PC-9 (cell line): ENCODE data around the gene VPS13A. TPM values are rescaled to one million over a fixed set of nuclear protein-coding genes. Genes with fewer than 3 reads are reported as not detected.

Experiments
- BruUV-seq: library from RNA; stranded (reverse); fragments of 400-500 nt; replicated peaks from 2 replicates; lab custom pipeline; 2021; lab: Mats Ljungman, UMichigan
- CTCF ChIA-PET: fragments of 300-600 bp; sonication (Branson Sonifier 250); formaldehyde crosslinking; loops from one replicate; lab custom pipeline; 2022; ENCODE audit warnings: antibody characterized with exemption; lab: Charles Lee
- POLR2A ChIA-PET: fragments of 300-600 bp; sonication (Branson Sonifier 250); formaldehyde crosslinking; loops from one replicate; lab custom pipeline; 2022; ENCODE audit warnings: antibody characterized with exemption; ENCODE audit not compliant: unreplicated experiment; lab: Charles Lee
- DNase-seq, 2 experiments: peaks; one replicate each; pipeline versions ENCODE4 v3.0.0 to v3.0.0-alpha.2; 2015 to 2022; ENCODE audit warnings: mixed read lengths in 1 of 2
- H2AFZ ChIP-seq: fragments of 200-600 bp; sonication (generic); 2 replicates; pipeline ENCODE4 v1.8.1; 2017; ENCODE audit warnings: antibody characterized with exemption
- H3F3A ChIP-seq: fragments of 200-600 bp; sonication (generic); 2 replicates; pipeline ENCODE4 v1.8.1; 2017; ENCODE audit warnings: antibody characterized with exemption, mild to moderate bottlenecking, low read depth; ENCODE audit not compliant: insufficient read depth
- H3K27ac ChIP-seq: fragments of 200-600 bp; sonication (generic); 2 replicates; pipeline ENCODE4 v1.6.1; 2016; ENCODE audit warnings: mixed run types
- H3K27me3 ChIP-seq: fragments of 200-600 bp; sonication (generic); 2 replicates; pipeline ENCODE4 v1.6.1; 2016; ENCODE audit warnings: low read depth, mixed run types; ENCODE audit not compliant: insufficient read depth
- H3K36me3 ChIP-seq: fragments of 200-600 bp; sonication (generic); 2 replicates; pipeline ENCODE4 v1.6.1; 2016; ENCODE audit warnings: low read depth, mixed run types
- H3K4me1 ChIP-seq: fragments of 200-600 bp; sonication (generic); replicated peaks from 2 replicates; pipeline ENCODE4 v1.6.1; 2016; ENCODE audit warnings: mixed run types; ENCODE audit not compliant: insufficient read depth
- H3K4me2 ChIP-seq: fragments of 200-600 bp; sonication (generic); 2 replicates; pipeline ENCODE4 v1.6.1; 2017; ENCODE audit warnings: mixed run types
- H3K4me3 ChIP-seq: fragments of 200-600 bp; sonication (generic); 2 replicates; pipeline ENCODE4 v1.6.1; 2016; ENCODE audit warnings: mixed run types
- H3K79me2 ChIP-seq: fragments of 200-600 bp; sonication (generic); 2 replicates; pipeline ENCODE4 v1.6.1; 2017; ENCODE audit warnings: low read depth, mixed run types
- H3K9me2 ChIP-seq: fragments of 200-600 bp; sonication (generic); 2 replicates; pipeline ENCODE4 v1.8.1; 2017; ENCODE audit warnings: mild to moderate bottlenecking; ENCODE audit not compliant: insufficient read depth
- H3K9me3 ChIP-seq: fragments of 200-600 bp; sonication (generic); 2 replicates; pipeline ENCODE4 v1.8.1; 2016; ENCODE audit warnings: low read depth; ENCODE audit not compliant: insufficient read depth
- H4K20me1 ChIP-seq: fragments of 200-600 bp; sonication (generic); 2 replicates; pipeline ENCODE4 v1.8.1; 2017; ENCODE audit not compliant: insufficient read depth
- CTCF ChIP-seq: fragments of 200-600 bp; sonication (generic); conservative IDR thresholded peaks from 2 replicates; pipeline ENCODE4 v1.6.1; 2017; ENCODE audit warnings: mixed run types, antibody characterized with exemption, mild to moderate bottlenecking, moderate library complexity
- EZH2 ChIP-seq: fragments of 200-600 bp; sonication (generic); IDR thresholded peaks from 2 replicates; pipeline ENCODE4 v1.8.0; 2017; ENCODE audit warnings: antibody characterized with exemption, low read depth
- intact Hi-C: fragments of 100-400 bp; cut with micrococcal nuclease; formaldehyde crosslinking; loops from one replicate; pipeline ENCODE4 v1.10.0; 2022; ENCODE audit not compliant: unreplicated experiment
- total RNA-seq: library from RNA; stranded (reverse); gene quantifications from 2 replicates; pipeline ENCODE4 v1.2.3, GENCODE V29; 2021

VPS13A gene
- total RNA-seq, 1 experiment from 2014 or later: 53.9 TPM

GRCh38 chr9:77236693-77237092 is 59.4 kb downstream of the VPS13A start:
- H3K9me2 ChIP-seq: 0 out of 2 replicates have a peak, but pooled peaks cover 4% of the 10 kb centered on the region
- ChIA-PET POLR2A (no interaction called here), CTCF (no interaction called here)
- no peaks in the 10 kb centered on the region for H3K4me1 ChIP-seq
- H3K4me2 ChIP-seq: no peak overlapping the region
- no peaks in the 10 kb centered on the region for H4K20me1 ChIP-seq
- no peak overlapping the region for H3K4me3 ChIP-seq
- H3K9me3 ChIP-seq: no peaks in the 10 kb centered on the region
- H3K27ac ChIP-seq: no peak overlapping the region
- DNase-seq: no peak
- no peaks in the 10 kb centered on the region for H3K36me3 ChIP-seq
- H3K79me2 ChIP-seq: no peaks in the 10 kb centered on the region
- H3F3A ChIP-seq: no peaks in the 10 kb centered on the region
- no peak for TF ChIP-seq CTCF
- TF ChIP-seq EZH2: no peak
- intact Hi-C loops: no loop called here
- BruUV-seq: no TSS peak
- H2AFZ ChIP-seq: no peak overlapping the region
- no peaks in the 10 kb centered on the region for H3K27me3 ChIP-seq

GRCh38 chr9:77237896-77238295 is 60.6 kb downstream of the VPS13A start:
- no peaks in the 10 kb centered on the region for H3K4me1 ChIP-seq
- H3K4me2 ChIP-seq: no peak overlapping the region
- TF ChIP-seq CTCF: no peak
- TF ChIP-seq EZH2: no peak
- H3K4me3 ChIP-seq: no peak overlapping the region
- H2AFZ ChIP-seq: no peak overlapping the region
- H3K9me3 ChIP-seq: no peaks in the 10 kb centered on the region
- no TSS peak for BruUV-seq
- 0 out of 2 replicates have a peak, but pooled peaks cover 4% of the 10 kb centered on the region for H3K9me2 ChIP-seq
- no peaks in the 10 kb centered on the region for H3K27me3 ChIP-seq
- DNase-seq: no peak
- intact Hi-C loops: no loop called here
- no peaks in the 10 kb centered on the region for H4K20me1 ChIP-seq
- no peaks in the 10 kb centered on the region for H3K79me2 ChIP-seq
- POLR2A ChIA-PET: no interaction called here
- no peaks in the 10 kb centered on the region for H3K36me3 ChIP-seq
- no peaks in the 10 kb centered on the region for H3F3A ChIP-seq
- no peak overlapping the region for H3K27ac ChIP-seq
- CTCF ChIA-PET: no interaction called here

- Histone ChIP-seq H3K27ac (no peak overlapping the region), H3K27me3 (no peaks in the 10 kb centered on the region), H3K9me3 (no peaks in the 10 kb centered on the region), H2AFZ (no peak overlapping the region), H3K4me1 (no peaks in the 10 kb centered on the region), H3K4me3 (no peak overlapping the region), H3F3A (no peaks in the 10 kb centered on the region), H3K4me2 (no peak overlapping the region), H4K20me1 (no peaks in the 10 kb centered on the region), H3K79me2 (no peaks in the 10 kb centered on the region), H3K36me3 (no peaks in the 10 kb centered on the region), H3K9me2 (no peaks in the 10 kb centered on the region)
- TF ChIP-seq CTCF (no peak), EZH2 (no peak)
- ChIA-PET CTCF (no interaction called here), POLR2A (no interaction called here)
- no TSS peak for BruUV-seq
- DNase-seq: no peak
- intact Hi-C loops: no loop called here
Measured at GRCh38 chr9:77251050-77251449, 73.7 kb downstream of the VPS13A start.
